Retina (tissue), 1 donor: ENCODE measurements around the gene ZFAND2B.
A peak's percentile ranks its signal among the peaks of the same experiment; 100 is the strongest.

ENCODE experiments used
- DNase-seq: peaks from one replicate; pipeline ENCODE4 v3.0.0-alpha.2; 2016

ZFAND2B gene, protein sequence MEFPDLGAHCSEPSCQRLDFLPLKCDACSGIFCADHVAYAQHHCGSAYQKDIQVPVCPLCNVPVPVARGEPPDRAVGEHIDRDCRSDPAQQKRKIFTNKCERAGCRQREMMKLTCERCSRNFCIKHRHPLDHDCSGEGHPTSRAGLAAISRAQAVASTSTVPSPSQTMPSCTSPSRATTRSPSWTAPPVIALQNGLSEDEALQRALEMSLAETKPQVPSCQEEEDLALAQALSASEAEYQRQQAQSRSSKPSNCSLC

GRCh38 chr2:219206328-219207133 is at the start of gene ZFAND2B:
Gene ZFAND2B, plus strand, starts transcription at chr2:219206782. Its CDS starts 206 bp downstream, at chr2:219206988.
- DNase-seq = peak; percentile 95

GRCh38 chr2:219157396-219157795 is 49.2 kb upstream of the ZFAND2B start:
- no peak for DNase-seq

DNA sequence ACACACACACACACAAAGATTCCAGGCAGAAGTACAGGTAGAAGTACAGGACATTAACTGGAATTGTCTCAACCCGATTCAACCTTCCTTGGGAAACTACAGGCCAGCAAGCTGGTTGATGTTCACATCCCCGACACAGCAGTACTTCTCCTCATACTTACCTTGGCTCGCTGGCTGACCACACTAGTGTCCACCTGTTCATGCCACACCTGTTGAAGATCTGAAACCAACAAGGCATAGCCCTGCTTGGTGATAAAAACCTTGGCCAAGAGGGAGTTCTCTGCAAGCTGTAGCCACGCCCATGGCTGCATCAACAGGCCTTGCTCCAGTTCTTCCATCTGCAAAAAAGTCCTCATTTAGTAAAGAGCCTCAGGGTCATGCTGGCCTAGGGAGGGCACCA is 48.6 kb upstream of the ZFAND2B start:
- DNase-seq = no peak

DNA sequence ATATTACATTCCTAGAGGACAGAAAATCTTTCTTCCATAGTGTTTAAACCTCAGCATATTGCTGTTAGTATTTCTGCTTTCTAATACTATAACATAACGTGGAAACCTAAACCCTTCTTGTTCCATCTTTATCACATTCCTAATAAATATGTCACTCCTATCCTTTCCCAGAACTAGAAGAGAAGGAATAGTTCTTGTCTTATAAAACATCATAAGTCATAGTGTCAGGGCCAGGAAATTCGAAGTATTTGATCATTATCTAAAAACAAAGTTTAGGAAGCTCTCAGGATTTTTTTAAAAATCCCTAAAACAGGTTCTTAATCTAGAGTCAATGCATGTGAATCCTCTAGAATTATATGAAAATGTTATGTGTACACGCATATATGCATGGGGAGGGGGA is 48.0 kb upstream of the ZFAND2B start:
- no peak for DNase-seq

DNA sequence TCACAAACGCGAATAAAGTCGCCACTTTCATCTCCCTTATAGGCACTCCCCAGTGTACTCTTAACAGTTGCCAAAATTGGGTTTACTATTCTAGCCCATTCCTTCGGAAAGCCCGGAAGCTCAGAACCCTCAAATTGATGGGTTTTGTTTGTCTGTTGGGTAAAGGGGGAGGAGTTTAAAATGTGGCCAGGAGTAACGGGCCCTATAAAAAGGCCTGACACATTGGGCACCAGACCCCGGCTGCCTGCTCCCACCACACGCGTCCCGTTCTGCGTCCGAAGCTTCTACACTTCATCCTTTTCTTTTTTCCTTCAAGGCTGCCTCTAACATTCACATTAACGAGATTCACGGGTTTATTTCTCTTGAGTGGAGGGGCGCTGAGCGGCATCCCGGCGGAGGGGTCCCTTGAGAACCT is 46.8 kb upstream of the ZFAND2B start:
- DNase-seq = no peak

GRCh38 chr2:219160186-219161017 is 46.2 kb upstream of the ZFAND2B start, which contains the start of gene NHEJ1:
Gene NHEJ1, minus strand, starts transcription at chr2:219160815. Its CDS starts 2,453 bp downstream, at chr2:219158362.
- DNase-seq = peak; percentile 99

DNA sequence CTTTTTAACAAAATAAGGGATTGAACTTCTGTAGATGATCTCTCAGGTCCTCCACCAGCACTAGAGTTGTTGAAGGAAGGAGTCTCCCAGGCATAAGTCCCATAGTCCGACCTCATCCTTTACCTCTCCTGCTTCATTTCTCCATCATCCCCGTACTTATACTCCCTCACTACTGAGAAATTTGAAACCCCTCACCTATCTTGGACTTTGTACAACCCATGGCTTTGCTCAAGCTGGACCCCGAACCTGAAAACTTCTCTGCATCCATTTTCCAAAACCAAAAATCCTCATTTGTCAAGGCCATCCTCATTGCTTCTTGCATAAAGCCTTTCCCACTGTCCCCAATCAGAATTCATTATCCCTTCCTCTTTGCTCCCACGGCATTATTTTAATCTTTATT is 45.5 kb upstream of the ZFAND2B start:
- DNase-seq = no peak

DNA sequence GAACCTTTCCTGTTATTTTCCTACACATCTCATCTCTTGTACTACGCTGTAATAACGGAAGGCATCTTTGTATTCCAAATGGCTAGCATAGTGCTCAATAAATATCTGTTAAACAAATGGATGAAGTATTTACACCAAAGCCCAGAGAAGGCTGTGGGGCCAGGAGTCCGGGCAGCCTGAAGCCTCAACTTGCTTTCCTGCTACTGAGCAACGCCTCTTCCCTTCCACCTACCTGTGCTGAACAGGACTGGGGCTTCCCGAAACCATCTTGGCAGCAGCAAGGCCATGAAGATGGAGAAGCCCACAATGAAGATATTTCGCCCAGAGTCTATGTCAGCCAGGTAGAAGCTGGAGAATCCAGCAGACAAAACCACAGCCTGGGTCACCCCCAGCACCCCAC is 43.4 kb upstream of the ZFAND2B start:
- DNase-seq = no peak

DNA sequence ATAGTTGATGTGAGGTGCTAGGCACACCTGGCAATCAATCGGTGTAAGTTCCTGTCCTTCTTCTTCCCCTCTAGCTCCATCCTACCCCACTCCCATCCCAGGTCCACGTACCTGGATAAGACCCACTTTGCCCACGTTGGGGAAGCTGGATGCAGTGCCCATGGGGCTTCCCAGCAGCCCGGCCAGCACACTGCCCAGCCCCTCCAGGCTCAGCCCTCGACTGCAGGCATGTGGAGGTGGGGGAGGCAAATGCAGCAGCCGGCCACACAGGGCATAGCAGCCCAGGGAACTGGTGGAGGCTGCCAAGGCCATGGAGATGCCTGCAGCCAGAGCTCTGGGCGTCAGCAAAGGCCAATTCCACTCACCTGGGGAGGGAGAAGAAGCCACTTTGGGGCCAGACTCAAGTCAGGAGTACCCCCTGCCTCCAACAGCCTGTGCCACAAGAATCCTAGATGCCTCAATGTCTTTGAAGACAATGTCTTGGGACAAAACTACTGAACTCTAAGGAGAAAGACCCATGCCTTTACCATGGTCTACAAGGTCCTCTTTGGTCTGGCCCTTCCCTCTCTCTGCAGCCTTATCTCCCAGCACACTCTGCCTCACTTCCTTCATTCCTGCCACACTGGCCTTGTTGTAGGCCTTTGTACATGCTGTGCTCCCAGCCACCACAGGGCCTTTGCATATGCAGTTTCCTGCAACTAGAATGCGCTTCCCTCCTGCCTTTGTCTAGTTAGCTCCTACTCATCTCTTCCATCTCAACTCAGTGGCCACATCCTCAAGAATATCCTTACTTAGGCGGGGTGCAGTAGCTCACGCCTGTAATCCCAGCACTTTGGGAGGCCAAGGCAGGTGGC is 41.3 kb upstream of the ZFAND2B start:
- no peak for DNase-seq

DNA sequence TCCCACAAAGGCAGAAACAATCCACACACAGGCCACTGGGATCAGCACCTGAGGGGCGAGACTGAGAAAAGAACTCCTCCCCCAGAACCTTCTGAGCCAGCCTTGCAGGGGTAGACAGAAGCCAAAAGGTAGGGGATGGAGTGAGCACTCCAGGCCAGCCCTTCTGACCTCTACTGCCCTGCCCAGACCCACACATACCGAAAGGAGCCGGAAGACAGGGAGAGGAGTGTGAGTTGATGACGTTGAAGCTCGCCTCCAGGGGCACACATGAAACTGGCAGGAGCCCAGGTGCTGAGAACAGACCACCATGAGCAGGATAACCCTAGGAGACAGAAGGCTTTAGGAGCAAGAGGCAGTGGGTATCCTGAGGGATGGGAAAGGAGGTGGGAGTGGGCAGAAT is 38.6 kb upstream of the ZFAND2B start:
- no peak for DNase-seq

GRCh38 chr2:219168526-219168925 is 38.1 kb upstream of the ZFAND2B start:
- no peak for DNase-seq

- no peak for DNase-seq
Measured at GRCh38 chr2:219168932-219169331, 37.6 kb upstream of the ZFAND2B start.

DNA sequence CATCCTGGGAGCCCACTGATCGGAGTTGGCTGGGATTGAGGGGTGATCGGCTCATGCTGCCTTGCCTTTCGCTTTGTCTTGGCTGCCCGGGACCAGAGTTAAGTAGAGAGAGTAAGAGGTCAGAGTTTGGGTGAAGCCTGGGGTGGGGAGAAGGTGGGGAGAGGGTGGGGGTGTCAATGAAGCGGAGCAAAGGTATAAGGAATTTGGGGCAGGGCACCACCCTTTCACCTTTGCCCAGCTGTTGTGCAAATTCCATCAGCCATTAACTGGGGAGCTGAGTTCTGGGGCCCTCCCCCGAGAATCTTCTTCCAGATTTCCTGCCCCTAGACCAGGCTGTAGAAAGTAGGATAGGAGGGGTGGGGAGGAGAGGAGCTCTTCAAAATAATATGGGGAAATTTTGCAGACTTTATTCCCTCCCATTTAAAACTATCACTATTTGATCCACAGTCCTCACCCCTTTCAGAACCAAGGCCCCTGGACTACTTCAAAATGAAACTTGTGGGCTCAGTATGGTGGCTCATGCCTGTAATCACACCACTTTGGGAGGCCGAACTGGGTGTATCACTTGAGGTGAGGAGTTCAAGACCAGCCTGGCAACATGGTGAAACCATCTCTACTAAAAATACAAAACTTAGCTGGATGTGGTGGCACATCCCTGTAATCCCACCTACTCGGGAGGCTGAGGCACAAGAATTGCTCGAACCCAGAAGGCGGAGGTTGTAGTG is 36.5 kb upstream of the ZFAND2B start, which contains the start of gene SLC23A3:
SLC23A3 (minus strand) TSS at position 100 of the 725 bp plus-strand sequence; CDS start at position 55, 45 bp downstream.
- DNase-seq = no peak

DNA sequence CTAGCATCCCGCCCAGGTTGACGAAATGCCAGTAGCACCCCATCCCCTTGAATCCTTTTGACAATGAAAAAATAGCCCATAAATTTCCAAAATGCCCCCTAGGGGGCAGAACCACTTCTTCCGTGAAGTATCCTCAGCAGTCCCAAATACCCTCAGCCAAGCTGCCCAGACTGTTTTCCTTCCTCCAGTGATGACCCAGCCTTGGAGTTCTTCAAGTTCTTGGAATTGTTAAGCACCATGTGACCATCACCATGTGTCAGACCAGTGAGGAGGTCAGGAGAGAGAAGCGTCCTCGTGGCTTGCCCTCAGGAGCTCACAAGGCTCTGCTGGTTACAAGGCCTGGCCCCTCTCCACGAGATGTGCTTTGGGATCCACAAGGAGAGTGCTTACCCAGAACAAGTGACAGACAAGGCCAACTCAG is 35.3 kb upstream of the ZFAND2B start:
- DNase-seq = peak; percentile 51

GRCh38 chr2:219172231-219173154 is 34.1 kb upstream of the ZFAND2B start:
- DNase-seq = no peak

DNA sequence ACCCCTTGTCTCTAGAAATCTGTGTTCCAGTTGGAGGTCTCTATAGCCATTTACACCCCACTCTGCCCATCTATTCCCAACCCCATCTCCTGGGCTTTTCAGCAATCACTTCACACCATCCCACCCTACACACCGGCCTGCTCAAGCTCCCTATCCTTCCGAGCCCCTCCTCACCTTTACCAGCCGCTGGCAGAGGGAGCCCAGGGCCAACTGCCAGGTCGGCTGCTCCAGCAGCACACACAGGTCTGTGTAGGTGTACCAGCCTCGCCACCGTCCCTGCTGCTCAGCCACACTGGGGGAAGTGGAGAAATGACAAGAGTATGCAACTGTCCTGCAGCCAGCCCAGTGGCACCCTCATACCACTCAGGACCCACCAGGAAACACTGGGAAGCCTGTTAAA is 33.4 kb upstream of the ZFAND2B start:
- no peak for DNase-seq

- DNase-seq = no peak
Measured at GRCh38 chr2:219174146-219174545, 32.4 kb upstream of the ZFAND2B start.

GRCh38 chr2:219174801-219175200 is 31.8 kb upstream of the ZFAND2B start:
- DNase-seq = no peak

DNA sequence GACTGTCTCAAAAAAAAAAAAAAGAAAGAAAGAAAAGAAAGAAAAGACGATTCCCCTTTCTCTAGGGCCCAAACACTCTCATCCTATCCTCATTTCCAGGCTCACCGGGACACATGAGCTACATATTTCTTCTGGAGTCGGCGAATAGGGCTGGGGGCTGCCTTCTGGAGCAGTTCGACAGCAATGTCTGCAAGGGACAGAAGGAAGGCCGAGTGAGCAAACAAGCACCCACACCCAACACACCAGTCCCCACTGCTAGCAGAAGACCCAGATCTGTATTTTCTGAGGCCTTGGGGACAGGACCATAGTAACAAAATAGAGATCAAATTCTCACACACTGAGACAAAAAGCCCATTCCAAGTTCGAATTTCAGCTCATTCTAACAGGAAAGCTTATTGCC is 31.1 kb upstream of the ZFAND2B start:
- no peak for DNase-seq
